Central memory CD4-positive, alpha-beta T cell (primary cell): ENCODE data around the gene SMCHD1.
A peak's percentile ranks its signal among the peaks of the same experiment; 100 is the strongest.
"Not testable (repeated sequence)": the region's sequence is repeated elsewhere in the genome, so short reads cannot be mapped to it uniquely, and the experiment has no call there.

ENCODE experiments used
- DNase-seq: peaks from one replicate; pipeline ENCODE4 v3.0.0; 2022

SMCHD1 gene

GRCh38 chr18:2660849-2661248 is 5.3 kb downstream of the SMCHD1 start:
- not testable (repeated sequence) for DNase-seq

- DNase-seq = not testable (repeated sequence)
Observed at GRCh38 chr18:2662288-2662687, 6.8 kb downstream of the SMCHD1 start.

GRCh38 chr18:2662990-2663389 is 7.5 kb downstream of the SMCHD1 start:
- no peak for DNase-seq

- no peak for DNase-seq
Observed at GRCh38 chr18:2672410-2672809, 16.9 kb downstream of the SMCHD1 start.

DNA sequence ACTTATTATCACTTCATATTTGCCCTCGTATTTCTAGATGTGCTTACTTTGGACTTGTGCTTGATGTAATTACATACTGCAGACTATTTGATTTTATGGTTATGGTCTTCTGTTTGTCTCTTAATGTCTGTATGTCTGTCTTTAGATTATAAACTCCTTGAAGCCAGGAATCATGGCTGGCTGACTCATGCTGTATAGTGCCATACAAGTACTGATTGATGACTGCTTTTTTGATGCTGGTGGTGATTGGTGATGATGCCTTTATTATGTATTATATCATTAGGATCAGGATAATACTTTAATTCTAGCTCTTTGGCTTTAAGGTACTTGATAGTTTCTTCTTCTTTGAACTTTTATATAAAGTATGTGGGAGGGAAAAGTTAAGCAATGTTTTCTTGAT is 17.3 kb downstream of the SMCHD1 start:
- no peak for DNase-seq

GRCh38 chr18:2678933-2679332 is 23.4 kb downstream of the SMCHD1 start:
- DNase-seq = not testable (repeated sequence)

DNA sequence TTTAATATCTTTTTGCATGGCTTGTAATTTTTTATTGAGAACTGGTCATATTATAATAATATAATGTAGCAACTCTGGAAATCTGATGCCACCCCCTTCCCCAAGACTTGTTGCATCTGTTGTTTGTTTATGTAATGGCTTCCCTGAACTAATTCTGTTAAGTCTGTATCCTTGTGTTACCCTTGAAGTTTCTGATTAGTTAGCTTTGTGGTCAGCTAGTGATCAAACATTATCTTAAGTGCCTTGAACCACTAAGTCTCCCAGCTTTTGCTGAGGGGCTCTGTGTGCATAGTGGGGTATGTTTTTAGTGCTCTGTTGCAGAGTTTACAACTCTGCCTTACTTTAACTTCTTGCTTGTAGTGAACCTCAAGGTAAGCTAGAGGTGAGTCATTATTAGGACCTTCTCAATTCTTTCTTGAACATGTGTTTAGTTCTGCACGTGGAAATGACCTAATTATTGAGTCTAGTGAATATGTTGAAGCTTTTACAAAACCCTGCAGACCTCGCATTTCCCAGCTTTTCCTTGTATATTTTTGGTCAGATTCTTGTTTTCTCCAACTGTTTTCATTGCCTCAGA is 24.8 kb downstream of the SMCHD1 start:
- DNase-seq = no peak

DNA sequence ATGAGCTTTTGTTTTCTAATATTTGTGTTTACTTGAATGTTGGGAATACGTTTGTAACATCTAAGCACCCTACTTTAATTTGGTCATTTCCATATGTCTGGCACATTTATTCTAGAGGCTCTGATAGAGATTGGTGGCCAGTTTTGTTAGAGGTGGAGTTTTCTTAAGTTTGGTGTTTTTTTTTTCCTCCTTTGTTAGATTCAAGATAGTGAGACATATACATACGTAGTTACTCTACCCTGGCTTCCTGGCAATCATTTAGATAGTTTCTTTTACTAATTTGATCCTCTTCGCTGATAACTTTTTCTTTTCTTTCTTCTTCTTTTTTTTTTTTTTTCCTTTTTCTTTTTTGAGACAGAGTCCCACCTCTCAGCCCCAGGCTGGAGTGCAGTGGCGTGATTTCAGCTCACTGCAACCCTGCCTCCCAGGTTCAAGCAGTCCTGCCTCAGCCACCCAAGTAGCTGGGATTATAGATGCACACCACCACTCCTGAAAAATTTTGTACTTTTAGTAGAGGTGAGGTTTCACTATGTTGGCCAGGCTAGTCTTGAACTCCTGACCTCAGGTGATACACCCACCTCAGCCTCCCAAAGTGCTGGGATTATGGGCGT is 26.6 kb downstream of the SMCHD1 start:
- DNase-seq = peak; percentile 25

- DNase-seq = no peak
Observed at GRCh38 chr18:2683055-2683454, 27.5 kb downstream of the SMCHD1 start.

DNA sequence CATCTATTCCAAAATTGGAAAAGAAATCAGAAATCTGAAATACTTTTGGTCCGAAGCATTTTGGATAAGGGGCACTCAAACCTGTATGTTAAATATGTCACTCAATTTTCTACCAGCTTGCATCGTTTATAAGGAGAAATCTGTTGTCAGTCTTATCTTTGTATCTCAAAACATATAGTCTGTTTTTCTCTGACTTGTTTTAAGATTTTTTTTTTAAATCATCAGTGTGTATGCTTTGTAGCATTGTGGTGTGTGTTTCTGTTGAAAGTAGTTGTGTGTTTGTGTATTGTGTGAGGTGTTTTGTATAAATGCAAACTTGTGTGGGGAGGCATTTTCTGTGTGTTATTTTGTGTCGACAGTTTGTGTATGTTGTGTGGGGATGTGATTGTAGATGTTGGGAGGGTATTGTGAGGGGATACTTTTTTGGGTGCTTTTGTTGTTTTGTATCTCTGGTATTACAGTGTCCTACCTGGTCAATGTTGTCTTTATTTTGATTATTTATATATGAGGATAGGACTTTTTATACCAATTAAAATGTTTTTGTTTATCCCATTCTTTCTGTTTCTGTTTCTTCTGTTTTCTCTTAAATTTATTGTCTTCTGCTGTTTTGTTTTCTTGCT is 30.9 kb downstream of the SMCHD1 start:
- DNase-seq = no peak

DNA sequence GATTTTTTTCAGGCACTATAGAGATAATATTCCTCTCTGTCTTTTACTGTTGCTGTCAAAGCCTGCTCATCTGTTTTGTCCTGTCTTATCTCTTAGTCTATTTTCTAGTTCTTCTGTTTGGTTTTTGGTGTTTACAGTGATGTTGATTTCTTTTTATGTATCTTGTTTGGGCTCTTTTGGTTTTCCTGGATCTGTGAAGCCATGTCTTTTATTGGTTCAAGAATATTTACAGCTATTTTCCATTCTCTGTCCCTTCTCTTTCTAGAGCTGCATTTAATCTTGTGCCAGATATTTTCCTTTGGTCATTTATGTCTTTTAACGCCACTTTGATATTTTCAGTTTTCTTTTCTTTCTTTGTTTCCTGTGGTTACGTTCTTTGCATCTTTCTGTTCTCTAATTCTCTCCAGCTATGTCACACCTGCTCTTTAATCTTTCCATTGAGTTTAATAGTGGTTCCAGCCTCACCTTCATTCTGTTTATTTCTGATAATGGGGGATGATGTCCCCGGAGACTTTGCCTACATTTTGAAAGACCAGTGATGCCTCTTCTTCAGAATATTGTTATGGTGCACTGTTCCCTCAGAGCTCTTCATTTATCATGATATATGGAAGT is 32.0 kb downstream of the SMCHD1 start:
- no peak for DNase-seq

GRCh38 chr18:2692508-2692907 is 37.0 kb downstream of the SMCHD1 start:
- no peak for DNase-seq

DNA sequence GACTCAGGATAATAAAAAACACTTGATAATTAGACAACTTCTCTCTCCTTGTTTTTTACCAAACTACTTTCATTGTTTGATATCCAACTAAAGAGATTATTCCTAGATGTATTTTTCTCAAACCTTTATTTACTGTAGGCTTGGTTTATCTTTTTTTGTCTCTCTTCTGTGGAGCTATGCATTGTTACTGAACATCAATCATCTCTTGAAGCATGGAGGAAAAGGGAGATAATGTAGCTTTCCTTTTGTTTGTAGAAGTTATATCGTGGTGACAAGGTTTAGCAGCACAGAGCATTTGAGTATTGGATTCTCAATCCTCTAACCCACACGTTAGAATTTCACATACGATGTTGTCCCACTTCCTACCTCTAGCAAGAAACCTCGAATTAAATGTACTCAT is 41.7 kb downstream of the SMCHD1 start:
- no peak for DNase-seq

- no peak for DNase-seq
Observed at GRCh38 chr18:2699001-2699400, 43.5 kb downstream of the SMCHD1 start.

GRCh38 chr18:2704541-2704940 is 49.0 kb downstream of the SMCHD1 start:
- no peak for DNase-seq

DNA sequence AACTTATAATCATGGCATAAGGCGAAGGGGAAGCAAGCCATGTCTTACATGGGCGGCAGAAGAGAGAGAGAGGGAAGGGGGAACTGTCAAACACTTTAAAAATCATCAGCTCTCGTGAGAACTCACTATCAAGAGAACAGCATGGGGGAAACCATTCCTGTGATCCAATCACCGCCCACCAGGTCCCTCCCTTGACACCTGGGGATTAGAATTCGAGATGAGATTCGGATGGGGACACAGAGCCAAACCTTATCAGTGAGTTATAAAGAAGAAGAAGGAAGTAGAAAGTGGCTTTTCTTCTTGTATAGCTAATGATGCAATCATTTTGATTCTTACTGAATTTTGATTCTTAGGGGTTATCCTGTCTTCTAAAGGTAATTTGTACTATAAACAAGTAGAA is 51.4 kb downstream of the SMCHD1 start:
- no peak for DNase-seq

DNA sequence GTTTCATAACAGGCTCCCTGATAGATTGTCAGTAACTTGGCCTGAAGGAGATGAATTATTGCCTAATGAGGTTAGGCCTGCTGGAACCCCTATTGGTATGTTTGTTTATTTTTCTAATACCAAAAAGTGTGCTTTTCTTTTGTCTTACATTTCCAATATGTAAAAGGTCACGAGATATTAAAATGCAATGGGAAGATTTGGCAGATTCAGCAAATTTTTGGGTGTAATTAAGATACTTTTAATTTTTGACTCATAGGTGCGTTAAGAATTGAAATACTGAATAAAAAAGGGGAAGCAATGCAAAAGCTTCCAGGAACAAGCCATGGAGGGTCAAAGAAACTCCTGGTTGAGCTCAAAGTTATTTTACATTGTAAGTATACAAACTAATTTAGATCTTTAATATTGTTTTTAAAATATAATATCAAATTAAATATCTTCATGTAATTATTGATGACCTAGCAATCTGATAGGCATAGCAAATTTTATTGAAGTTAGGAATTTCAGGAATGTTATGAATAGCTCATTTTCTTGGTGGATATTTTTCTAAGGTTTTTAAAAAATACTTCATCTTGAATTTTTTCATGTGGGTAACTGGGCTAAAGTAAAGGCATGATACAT is 52.1 kb downstream of the SMCHD1 start:
- DNase-seq = no peak

- no peak for DNase-seq
Observed at GRCh38 chr18:2709316-2709715, 53.8 kb downstream of the SMCHD1 start.

GRCh38 chr18:2714140-2714539 is 58.6 kb downstream of the SMCHD1 start:
- DNase-seq = no peak

DNA sequence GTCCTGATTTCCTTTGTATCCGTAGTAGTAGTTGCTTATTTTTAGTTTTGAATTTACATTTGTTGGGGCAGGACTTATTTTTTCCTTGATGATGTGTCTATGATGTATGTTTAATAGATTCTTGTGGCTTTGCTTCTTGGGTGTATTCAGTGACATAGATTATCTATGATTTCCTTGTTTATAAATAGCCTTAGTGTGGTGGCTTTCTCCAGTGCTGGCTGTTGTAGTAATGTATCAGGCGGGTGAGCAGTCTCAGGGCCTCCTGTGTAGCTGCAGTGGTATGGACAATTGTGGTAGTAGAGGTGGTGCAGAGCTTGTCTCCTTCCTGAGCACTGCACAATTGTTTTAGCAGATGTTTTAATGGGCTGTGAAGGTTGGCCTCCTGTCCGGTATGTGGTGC is 60.5 kb downstream of the SMCHD1 start:
- no peak for DNase-seq

- DNase-seq = no peak
Observed at GRCh38 chr18:2716394-2717326, 61.1 kb downstream of the SMCHD1 start.

DNA sequence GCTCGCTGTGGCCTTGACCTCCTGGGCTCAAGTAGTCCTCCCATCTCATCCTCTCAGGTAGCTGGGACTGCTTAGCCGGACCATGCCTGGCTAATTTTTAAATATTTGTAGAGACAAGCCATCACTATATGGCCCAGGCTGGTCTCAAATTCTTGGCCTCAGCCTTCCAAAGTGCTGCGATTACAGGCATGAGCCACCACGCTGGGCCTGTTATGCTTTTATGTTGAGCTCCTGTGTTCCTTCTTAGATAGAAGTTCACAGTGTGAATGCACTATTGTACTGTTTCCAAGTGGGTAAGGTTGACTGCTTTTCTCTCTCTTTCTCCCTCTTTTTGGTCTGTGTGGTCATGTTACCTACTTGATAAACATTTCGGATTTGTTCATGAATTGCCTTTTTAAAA is 61.9 kb downstream of the SMCHD1 start:
- no peak for DNase-seq

DNA sequence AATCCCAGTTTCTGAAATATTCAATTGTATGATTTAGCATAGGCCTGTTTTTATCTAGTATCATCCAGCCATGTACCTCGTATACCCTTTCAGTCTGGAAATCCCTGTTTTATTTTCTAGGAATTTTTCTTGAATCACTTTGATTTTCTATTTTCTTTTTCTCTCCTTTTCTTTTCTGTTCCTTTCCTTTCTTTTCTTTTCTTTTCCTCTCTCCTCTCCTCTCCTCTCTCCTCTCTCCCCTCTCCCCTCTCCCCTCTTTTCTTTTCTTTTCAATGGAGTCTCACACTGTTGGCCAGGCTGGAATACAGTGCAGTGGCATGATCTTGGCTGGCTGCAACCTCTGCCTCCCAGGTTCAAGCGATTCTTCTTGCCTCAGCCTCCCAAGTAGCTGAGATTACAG is 63.5 kb downstream of the SMCHD1 start:
- DNase-seq = no peak
